CD4-positive, alpha-beta T cell treated with Interleukin-15 for 1 hour (primary cell): ENCODE data around the gene KRTAP2-1.
"Not testable (repeated sequence)": the region's sequence is repeated elsewhere in the genome, so short reads cannot be mapped to it uniquely, and the experiment has no call there.

Source experiments
- DNase-seq: peaks from one replicate; pipeline ENCODE4 v3.0.0-alpha.2; 2020

The KRTAP2-1 gene

GRCh38 chr17:41010441-41010840, 36.7 kb downstream of the KRTAP2-1 start:
- no peak for DNase-seq

GRCh38 chr17:41009936-41010335, 37.2 kb downstream of the KRTAP2-1 start:
- no peak for DNase-seq

GRCh38 chr17:41009301-41009760, 37.8 kb downstream of the KRTAP2-1 start:
- no peak for DNase-seq

- no peak for DNase-seq
These were observed 38.3 kb downstream of the KRTAP2-1 start, which contains the start of gene KRTAP3-1 for GRCh38 chr17:41008811-41009210. Gene KRTAP3-1, minus strand, starts transcription at chr17:41009128. Its CDS starts 54 bp downstream, at chr17:41009074.

GRCh38 chr17:41004397-41004796, 42.7 kb downstream of the KRTAP2-1 start:
- no peak for DNase-seq

GRCh38 chr17:41003926-41004325, 43.2 kb downstream of the KRTAP2-1 start:
- no peak for DNase-seq

- DNase-seq: no peak
These were observed 44.3 kb downstream of the KRTAP2-1 start for GRCh38 chr17:41002814-41003213.

GRCh38 chr17:41001795-41002194, 45.3 kb downstream of the KRTAP2-1 start:
- no peak for DNase-seq

- DNase-seq: not testable (repeated sequence)
These were observed 47.6 kb downstream of the KRTAP2-1 start, which contains the start of gene KRTAP3-2 for GRCh38 chr17:40999563-40999962. Gene KRTAP3-2, minus strand, starts transcription at chr17:40999906. Its CDS starts 53 bp downstream, at chr17:40999853.

GRCh38 chr17:40997361-40997760, 49.8 kb downstream of the KRTAP2-1 start:
- no peak for DNase-seq

- no peak for DNase-seq
These were observed 50.3 kb downstream of the KRTAP2-1 start for GRCh38 chr17:40996829-40997228.
